Mammary epithelial cell (primary cell): Measurements from ENCODE around the gene CDIP1.

ENCODE experiments used
- CTCF ChIP-seq, 2 donors: IDR thresholded peaks in 1 of 2; conservative IDR thresholded peaks in 1 of 2; 2 replicates each; pipeline ENCODE4 v1.5.1; 2011 to 2012; ENCODE audit warnings: inconsistent platforms in 2 of 2, low read length in 2 of 2, mild to moderate bottlenecking in 2 of 2, control low read depth in 1 of 2, low read depth in 1 of 2; ENCODE audit not compliant: insufficient read depth in 1 of 2; ENCODE audit errors: extremely low read depth in 1 of 2
- EZH2 ChIP-seq: IDR thresholded peaks from 2 replicates; pipeline ENCODE4 v1.6.1; 2012; ENCODE audit warnings: low read length, inconsistent platforms, borderline replicate concordance

- no peak for TF ChIP-seq CTCF (conservative IDR thresholded peaks at IDR 0.05 in 1 of 2, IDR thresholded peaks at IDR 0.05 in 1 of 2; ENCODE audit: extremely low read depth in 1 of 2, insufficient read depth in 1 of 2, low read depth in 1 of 2, low read length in 2 of 2)
- TF ChIP-seq EZH2 = no peak
Measured at GRCh38 chr16:4508806-4509205, 29.8 kb downstream of the CDIP1 start.
